Prostate gland (tissue), 2 donors: Measurements from ENCODE around the gene RETSAT. TPM values are rescaled to one million over a fixed set of nuclear protein-coding genes. Genes with fewer than 3 reads are reported as not detected.
"Not testable (repeated sequence)": the region's sequence is repeated elsewhere in the genome, so short reads cannot be mapped to it uniquely, and the experiment has no call there.

Experiments used
- DNase-seq: peaks from one replicate; pipeline ENCODE4 v3.0.0-alpha.2; 2019; ENCODE audit warnings: low spot score
- H3K27ac ChIP-seq, 2 donors: fragments of 200-600 bp; sonication (generic); 2 replicates each; pipeline ENCODE4 v1.5.1; 2017 to 2019
- H3K27me3 ChIP-seq: fragments of 200-600 bp; sonication (generic); replicated peaks from 2 replicates; pipeline ENCODE4 v1.5.1; 2019; ENCODE audit not compliant: insufficient read depth
- H3K36me3 ChIP-seq, 2 donors: fragments of 200-600 bp; sonication (generic); 1 replicate in 1 of 2; 2 replicates in 1 of 2; pipeline versions ENCODE4 v1.5.1 to v1.8.1; 2017 to 2019
- H3K4me1 ChIP-seq: fragments of 200-600 bp; sonication (generic); replicated peaks from 2 replicates; pipeline ENCODE4 v1.5.1; 2019
- H3K4me3 ChIP-seq, 2 donors: fragments of 200-600 bp; sonication (generic); 2 replicates each; pipeline ENCODE4 v1.5.1; 2017 to 2019
- H3K9me3 ChIP-seq: fragments of 200-600 bp; sonication (generic); 2 replicates; pipeline ENCODE4 v1.5.1; 2017
- POLR2A ChIP-seq: fragments of 450-650 bp; IDR thresholded peaks from one replicate; pipeline ENCODE4 v1.6.1; 2016; ENCODE audit warnings: antibody characterized with exemption, mild to moderate bottlenecking
- POLR2AphosphoS5 ChIP-seq: sonication (generic); formaldehyde crosslinking; IDR thresholded peaks from one replicate; pipeline ENCODE4 v1.6.1; 2017; ENCODE audit warnings: antibody characterized with exemption
- WGBS: methylation state at CpG from one replicate; pipeline ENCODE4 v1.1.5; 2018; 5-methylcytosine and 5-hydroxymethylcytosine counted together
- intact Hi-C: fragments of 100-400 bp; cut with DNase I; formaldehyde crosslinking; loops from one replicate; pipeline ENCODE4 v1.14.2; 2022
- total RNA-seq, 2 donors: library from RNA; depleted of rRNA; stranded (reverse); fragments of >200 nt; gene quantifications; one replicate each; pipeline ENCODE4 v1.1.0, GENCODE V29; 2016
- TF ChIP-seq, protein P1 (sequence below), 4 experiments: fragments of 200-600 bp in 2 of 4; fragments of 450-650 bp in 2 of 4; sonication (generic) in 2 of 4; IDR thresholded peaks; 1 replicate in 3 of 4; 2 replicates in 1 of 4; pipeline ENCODE4 v1.5.1; 2016 to 2019; ENCODE audit warnings: antibody characterized with exemption in 4 of 4, mild to moderate bottlenecking in 2 of 4, moderate library complexity in 2 of 4

RETSAT gene
- total RNA-seq, 2 donors from 2014 or later: 51.1 to 72.6 TPM

- intact Hi-C loops: no loop called here
- H3K9me3 ChIP-seq: no peaks in the 10 kb centered on the region
- DNase-seq: no peak
- H3K4me1 ChIP-seq: no peaks in the 10 kb centered on the region
- no peak overlapping the region for H3K4me3 ChIP-seq
- 72% methylated on average over 2 of the region's 2 CpGs for WGBS
- H3K27me3 ChIP-seq: no peaks in the 10 kb centered on the region
- H3K27ac ChIP-seq: no peak overlapping the region
- H3K36me3 ChIP-seq: no peaks in the 10 kb centered on the region
- TF ChIP-seq POLR2A: no peak
- TF ChIP-seq, protein P1, sequence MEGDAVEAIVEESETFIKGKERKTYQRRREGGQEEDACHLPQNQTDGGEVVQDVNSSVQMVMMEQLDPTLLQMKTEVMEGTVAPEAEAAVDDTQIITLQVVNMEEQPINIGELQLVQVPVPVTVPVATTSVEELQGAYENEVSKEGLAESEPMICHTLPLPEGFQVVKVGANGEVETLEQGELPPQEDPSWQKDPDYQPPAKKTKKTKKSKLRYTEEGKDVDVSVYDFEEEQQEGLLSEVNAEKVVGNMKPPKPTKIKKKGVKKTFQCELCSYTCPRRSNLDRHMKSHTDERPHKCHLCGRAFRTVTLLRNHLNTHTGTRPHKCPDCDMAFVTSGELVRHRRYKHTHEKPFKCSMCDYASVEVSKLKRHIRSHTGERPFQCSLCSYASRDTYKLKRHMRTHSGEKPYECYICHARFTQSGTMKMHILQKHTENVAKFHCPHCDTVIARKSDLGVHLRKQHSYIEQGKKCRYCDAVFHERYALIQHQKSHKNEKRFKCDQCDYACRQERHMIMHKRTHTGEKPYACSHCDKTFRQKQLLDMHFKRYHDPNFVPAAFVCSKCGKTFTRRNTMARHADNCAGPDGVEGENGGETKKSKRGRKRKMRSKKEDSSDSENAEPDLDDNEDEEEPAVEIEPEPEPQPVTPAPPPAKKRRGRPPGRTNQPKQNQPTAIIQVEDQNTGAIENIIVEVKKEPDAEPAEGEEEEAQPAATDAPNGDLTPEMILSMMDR (IDR thresholded peaks at IDR 0.05): no peak
- no peak for TF ChIP-seq POLR2AphosphoS5
These were observed 19.4 kb downstream of the RETSAT start for GRCh38 chr2:85334928-85335327.

DNA sequence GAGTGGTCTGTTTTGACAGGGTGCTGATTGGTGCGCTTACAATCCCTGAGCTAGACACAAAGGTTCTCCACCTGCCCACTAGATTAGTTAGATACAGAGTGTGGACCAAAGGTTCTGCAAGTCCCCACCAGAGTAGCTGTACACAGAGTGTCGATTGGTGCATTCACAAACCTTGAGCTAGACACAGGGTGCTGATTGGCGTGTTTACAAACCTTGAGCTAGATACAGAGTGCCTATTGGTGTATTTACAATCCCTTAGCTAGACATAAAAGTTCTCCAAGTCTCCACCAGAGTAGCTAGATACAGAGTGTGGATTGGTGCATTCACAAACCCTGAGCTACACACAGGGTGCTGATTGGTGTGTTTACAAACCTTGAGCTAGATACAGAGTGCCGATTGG lies 20.5 kb downstream of the RETSAT start:
- DNase-seq, H3K4me3 ChIP-seq, H3K27me3 ChIP-seq, intact Hi-C loops, H3K9me3 ChIP-seq, H3K4me1 ChIP-seq, H3K27ac ChIP-seq, H3K36me3 ChIP-seq: not testable (repeated sequence)
- whole genome bisulfite sequencing: 93% methylated on average over 4 of the region's 4 CpGs

DNA sequence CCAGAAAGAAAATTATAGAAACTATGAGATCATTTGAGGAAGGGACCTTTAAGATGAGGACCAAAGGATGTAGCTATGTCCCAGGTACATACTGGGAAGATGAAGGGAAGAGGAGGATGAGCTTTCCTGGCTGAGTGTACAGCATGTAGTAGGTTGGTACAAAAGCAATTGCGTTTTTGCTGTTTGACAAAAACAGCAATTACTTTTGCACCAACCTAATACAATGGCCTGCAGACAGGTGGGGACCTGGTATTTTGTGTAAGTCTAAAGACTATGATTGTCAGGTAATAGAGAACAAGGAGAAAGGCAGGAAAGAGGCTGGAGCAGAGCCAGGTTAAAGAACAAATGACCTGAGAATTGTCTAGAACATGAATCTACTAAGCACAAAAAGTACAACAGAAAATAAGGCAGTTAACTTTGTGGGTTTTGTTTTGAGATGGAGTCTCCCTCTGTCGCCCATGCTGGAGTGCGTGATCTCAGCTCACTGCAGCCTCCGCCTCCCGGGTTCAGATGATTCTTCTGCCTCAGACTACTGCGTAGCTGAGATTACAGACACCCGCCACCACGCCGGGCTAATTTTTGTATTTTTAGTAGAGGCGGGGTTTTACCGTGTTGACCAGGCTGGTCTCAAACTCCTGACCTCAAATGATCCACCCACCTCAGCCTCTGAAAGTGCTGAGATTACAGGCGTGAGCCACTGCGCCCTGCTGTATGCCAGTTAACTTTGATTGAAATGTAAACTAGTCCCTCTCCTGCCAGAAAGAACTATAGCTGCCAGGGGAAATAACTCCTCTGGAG lies 23.3 kb downstream of the RETSAT start:
- no peak for DNase-seq
- 87% methylated on average over 13 of the region's 13 CpGs for WGBS
- Histone ChIP-seq H3K4me1 (no peaks in the 10 kb centered on the region), H3K27me3 (no peaks in the 10 kb centered on the region), H3K4me3 (no peak overlapping the region), H3K36me3 (no peaks in the 10 kb centered on the region), H3K27ac (no peak overlapping the region), H3K9me3 (no peaks in the 10 kb centered on the region)
- intact Hi-C loops: no loop called here
- no peak for TF ChIP-seq POLR2AphosphoS5
- TF ChIP-seq, protein P1 (IDR thresholded peaks at IDR 0.05): no peak
- TF ChIP-seq POLR2A: no peak

DNA sequence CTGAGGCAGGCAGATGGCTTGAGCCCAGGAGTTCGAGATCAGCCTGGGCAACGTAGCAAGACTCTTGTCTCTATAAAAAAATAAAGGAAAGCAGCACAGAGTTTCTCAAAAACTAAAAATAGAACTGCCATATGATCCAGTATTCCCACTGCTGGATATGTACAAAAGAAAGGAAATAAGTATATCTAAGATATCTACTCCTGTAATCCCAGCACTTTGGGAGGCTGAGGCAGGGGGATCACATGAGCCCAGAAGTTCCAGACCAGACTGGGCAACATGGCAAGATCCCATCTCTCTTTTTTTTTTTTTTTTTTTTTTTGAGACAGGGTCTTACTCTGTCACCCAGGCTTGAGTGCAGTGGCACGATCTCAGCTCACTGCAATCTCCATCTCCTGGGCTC lies 24.6 kb downstream of the RETSAT start:
- 80% methylated on average over 3 of the region's 3 CpGs for WGBS
- DNase-seq, H3K9me3 ChIP-seq, H3K36me3 ChIP-seq, intact Hi-C loops, H3K27ac ChIP-seq, H3K4me1 ChIP-seq, H3K27me3 ChIP-seq, H3K4me3 ChIP-seq: not testable (repeated sequence)

DNA sequence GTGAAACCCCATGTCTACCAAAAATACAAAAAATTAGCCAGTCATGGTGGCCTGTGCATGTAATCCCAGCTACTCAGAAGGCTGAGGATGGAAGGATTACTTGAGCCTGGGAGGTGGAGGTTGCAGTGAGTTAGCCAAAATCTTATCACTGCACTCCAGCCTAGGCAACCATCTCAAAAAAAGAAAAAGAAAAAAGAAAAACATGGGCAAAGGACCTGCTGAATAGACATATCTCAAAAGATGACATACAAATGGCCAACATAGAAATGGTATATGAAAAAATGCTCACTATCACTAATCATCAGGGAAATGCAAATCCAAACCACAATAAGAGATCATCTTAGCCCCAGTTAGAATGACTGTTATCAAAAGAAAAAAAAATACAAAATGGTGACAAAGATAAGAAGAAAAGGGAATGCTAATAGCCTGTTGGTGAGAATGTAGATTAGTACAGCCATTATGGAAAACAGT lies 25.1 kb downstream of the RETSAT start:
- peaks cover 5% of the 10 kb centered on the region for H3K4me1 ChIP-seq
- no peaks in the 10 kb centered on the region for H3K9me3 ChIP-seq
- H3K4me3 ChIP-seq: no peak overlapping the region
- H3K27me3 ChIP-seq: no peaks in the 10 kb centered on the region
- intact Hi-C loops: no loop called here
- no peak overlapping the region for H3K27ac ChIP-seq
- no peak for TF ChIP-seq POLR2AphosphoS5
- no peak for TF ChIP-seq POLR2A
- TF ChIP-seq, protein P1 (IDR thresholded peaks at IDR 0.05): no peak
- H3K36me3 ChIP-seq: no peaks in the 10 kb centered on the region
- DNase-seq: no peak
